ENCODE results near the gene MTCH2.

Gene MTCH2

GRCh38 chr11:47589118-47589517 is 53.2 kb downstream of the MTCH2 start:
- DNase-seq = no peak

GRCh38 chr11:47587723-47588326 is 54.5 kb downstream of the MTCH2 start:
- no peak for DNase-seq

GRCh38 chr11:47587039-47587716 is 55.2 kb downstream of the MTCH2 start:
- DNase-seq = no peak

- DNase-seq = no peak
These were observed 56.1 kb downstream of the MTCH2 start, which contains the start of gene FAM180B for GRCh38 chr11:47586098-47586855. Gene FAM180B (plus strand): TSS chr11:47586678. CDS start chr11:47586769, 91 bp downstream.

GRCh38 chr11:47583844-47584243 is 58.5 kb downstream of the MTCH2 start:
- DNase-seq = no peak

DNA sequence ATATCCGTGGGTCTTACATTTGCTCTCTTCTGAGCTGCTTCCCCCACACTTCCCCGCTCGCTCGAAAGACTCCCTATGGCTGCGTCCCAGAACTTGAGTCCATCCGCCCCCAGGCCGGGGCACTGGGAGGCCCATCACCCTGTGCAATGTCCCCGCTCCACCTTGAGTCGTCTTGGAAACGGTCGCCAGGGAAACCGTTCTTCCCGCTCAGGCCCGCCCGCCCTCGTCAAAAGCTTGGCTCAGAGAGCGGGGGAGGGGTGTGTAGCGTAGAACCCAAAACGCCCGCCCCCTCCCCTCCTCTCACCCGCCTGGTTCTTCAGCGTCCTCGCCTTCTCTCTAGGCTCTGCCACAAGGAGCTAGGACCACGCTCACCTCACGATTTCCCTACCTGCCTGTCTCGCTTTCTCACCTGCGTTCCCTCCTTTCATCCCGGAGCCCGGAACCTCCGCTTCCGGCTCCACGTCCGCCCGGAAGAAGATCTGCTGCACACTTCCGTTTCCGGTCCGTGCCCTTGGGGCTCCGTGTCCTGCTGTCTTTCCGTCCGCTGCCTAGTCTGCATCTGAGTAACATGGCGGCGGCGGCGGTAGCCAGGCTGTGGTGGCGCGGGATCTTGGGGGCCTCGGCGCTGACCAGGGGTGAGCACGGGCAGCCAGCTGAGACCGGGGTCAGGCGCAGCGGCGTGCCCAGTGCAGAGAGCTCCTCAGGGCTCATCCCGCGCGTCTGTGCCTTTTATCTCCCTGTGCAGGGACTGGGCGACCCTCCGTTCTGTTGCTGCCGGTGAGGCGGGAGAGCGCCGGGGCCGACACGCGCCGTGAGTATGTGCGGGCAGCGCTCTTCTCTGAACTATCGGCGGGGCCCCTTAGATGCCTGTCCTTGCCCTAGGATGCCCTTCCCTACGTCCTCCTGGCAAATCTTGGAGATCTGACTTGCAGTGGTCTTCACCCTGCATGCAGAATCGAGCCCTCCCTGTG is 63.5 kb downstream of the MTCH2 start, which contains the start of the genes KBTBD4 and NDUFS3:
Gene KBTBD4 (minus strand): TSS at position 447 of the 971 bp plus-strand sequence. CDS start 19 bp downstream, at position 428.
Gene NDUFS3 (plus strand): TSS at position 551 of the 971 bp plus-strand sequence. CDS start 18 bp downstream, at position 569.
- DNase-seq = peak; percentile 44

- no peak for DNase-seq
These were observed 64.8 kb downstream of the MTCH2 start for GRCh38 chr11:47577460-47578041.

GRCh38 chr11:47573321-47573720 is 69.0 kb downstream of the MTCH2 start:
- no peak for DNase-seq

DNA sequence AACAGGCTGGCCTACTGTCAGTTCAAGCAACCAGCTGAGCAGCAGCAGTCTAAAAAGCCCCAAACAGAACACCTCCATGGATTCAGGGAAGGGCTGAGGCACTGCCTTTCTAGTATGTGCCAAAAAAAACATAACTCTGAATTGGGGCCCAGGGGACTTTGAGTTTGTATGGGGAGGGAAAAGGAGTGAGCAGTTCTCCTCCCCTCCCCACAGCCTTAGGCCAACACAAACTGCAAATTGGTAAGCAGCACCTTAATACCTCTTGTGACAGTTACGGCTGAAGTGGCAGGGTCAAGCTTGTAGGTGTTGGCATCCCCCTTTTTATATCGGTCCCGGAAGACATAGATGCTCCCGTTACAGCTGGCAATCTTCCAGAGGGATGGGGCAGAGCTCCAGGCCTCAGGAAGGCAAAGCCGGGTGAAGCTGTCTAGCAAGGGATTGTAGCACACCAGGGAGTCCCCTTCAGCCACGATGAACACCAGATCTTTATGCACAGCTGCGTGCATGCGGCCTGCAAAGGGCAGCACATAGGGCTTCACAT is 69.6 kb downstream of the MTCH2 start:
- no peak for DNase-seq

- DNase-seq = no peak
These were observed 70.5 kb downstream of the MTCH2 start for GRCh38 chr11:47571895-47572294.

DNA sequence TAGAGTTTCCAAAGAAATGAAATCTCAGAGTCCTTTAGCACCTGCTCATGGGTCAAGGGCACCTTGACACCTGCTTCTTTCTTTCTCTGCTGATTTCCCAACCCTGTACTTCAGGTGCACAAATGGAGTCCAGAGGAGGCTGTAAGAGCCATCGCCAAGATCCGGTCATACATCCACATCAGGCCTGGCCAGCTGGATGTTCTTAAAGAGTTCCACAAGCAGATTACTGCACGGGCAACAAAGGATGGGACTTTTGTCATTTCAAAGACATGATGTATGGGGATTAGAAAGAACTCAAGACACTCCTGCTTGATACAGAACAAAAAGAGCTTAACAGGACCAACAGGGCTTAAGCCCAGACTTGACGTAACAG is 71.0 kb downstream of the MTCH2 start:
- DNase-seq = no peak

GRCh38 chr11:47570651-47571356 is 71.6 kb downstream of the MTCH2 start:
- no peak for DNase-seq

DNA sequence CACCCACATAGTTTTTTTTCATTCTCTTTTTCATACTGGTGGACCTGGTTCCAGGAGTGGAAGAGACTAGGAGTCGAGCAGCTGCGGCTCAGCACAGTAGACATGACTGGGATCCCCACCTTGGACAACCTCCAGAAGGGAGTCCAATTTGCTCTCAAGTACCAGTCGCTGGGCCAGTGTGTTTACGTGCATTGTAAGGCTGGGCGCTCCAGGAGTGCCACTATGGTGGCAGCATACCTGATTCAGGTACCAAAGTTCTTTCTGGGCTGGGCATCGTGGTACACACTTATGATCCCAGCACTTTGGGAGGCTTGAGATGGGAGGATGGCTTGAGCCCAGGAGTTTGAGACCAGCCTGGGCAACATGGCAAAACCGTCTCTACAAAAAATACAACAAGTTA is 72.7 kb downstream of the MTCH2 start:
- no peak for DNase-seq

All from GOT3 (cell line).